ENCODE data around the gene SMYD5.
A peak's percentile ranks its signal among the peaks of the same experiment; 100 is the strongest.
"Not testable (repeated sequence)": the region's sequence is repeated elsewhere in the genome, so short reads cannot be mapped to it uniquely, and the experiment has no call there.

SMYD5 gene

DNA sequence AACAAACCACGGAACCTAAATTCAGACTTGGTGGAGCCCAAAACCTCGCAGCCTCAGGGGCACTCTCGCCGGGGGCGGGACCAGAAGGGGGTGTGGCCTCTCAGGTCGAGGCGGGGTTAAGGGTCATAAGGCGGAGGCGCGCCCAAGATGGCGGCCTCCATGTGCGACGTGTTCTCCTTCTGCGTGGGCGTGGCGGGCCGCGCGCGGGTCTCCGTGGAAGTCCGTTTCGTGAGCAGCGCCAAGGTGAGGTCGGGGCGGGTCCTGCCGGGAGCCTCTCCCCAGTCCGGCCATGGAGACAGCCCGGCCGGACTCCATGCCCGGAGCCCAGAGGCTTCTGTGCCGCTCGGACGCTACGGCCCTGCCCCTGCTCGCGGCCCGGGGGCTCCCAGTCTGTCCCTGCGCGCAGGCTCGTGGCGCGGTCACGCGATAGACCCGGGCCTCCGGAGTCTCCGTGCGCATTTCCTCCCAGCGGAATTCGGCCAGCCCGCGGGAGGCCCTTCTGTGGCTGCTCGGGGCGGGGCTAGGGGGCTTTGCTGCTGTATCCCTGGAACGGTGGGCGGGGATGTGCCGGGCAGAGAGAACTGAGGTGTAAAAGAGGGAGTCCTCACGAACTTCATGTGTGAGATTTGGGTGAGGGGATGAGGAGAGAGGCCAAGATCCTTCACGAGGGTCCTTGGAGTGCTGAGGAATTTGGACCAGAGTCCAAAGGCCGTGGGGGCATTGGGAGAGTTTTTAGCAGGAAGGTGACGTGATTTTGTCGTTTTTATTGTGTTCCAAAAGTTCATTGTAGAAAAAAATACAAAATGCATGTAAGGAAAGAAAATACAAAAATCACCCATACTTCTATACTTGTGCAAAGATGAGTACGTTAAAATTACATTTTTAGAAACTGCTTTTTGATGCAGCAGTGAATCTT, at the start of gene SMYD5:
TSS of gene SMYD5 (plus strand) at position 126 of the 916 bp plus-strand sequence. CDS start at position 148, 22 bp downstream.
- DNase-seq, result peak; percentile 88

GRCh38 chr2:73165978-73166377, 48.1 kb upstream of the SMYD5 start:
- DNase-seq, result not testable (repeated sequence)

DNA sequence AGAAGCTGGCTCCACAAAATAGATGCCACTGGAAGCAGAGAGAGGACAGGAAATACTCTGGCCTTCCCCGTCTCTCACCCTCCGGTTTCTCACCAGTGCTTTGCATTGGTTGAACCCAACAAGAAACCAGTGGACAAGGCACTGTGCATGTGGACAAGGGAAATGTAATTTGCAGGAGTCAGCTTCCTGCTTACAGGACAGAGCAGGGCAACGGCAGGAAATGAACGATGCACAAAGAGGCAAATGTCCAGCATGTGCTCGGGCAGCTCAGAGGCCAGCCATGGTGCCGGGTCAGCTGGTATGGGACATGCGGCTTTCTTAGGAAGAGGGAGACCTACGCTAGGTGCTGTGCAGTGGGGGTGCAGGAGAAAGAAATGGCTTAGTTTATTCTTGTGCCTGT, 47.2 kb upstream of the SMYD5 start:
- not testable (repeated sequence) for DNase-seq

- not testable (repeated sequence) for DNase-seq
Observed at GRCh38 chr2:73168348-73168747, 45.7 kb upstream of the SMYD5 start.

DNA sequence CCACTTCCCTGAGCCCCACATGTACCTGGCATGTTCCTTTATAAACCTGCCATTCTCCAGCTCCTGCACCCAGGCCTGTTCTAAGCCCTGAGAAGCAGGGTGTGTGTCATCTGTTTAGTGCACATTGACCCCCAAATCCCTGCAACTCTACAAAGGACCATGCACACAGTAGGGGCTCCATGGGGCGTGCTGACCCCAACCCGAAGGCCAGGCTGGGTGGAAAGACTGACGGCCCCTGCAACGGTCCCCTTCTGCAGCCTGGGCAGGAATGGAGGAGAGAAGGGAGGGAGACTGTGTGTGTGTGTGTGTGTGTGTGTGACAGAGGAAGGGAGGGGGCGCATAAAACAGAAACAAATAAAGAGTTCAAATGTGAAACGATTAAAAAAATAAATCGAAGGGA, 43.7 kb upstream of the SMYD5 start:
- DNase-seq, result not testable (repeated sequence)

GRCh38 chr2:73172963-73173362, 41.1 kb upstream of the SMYD5 start:
- no peak for DNase-seq

GRCh38 chr2:73173781-73174180, 40.3 kb upstream of the SMYD5 start:
- DNase-seq, result no peak

GRCh38 chr2:73174244-73174643, 39.8 kb upstream of the SMYD5 start:
- no peak for DNase-seq

- DNase-seq, result no peak
Observed at GRCh38 chr2:73174941-73175662, 38.9 kb upstream of the SMYD5 start.

- peak; percentile 59 for DNase-seq
Observed at GRCh38 chr2:73175663-73176204, 38.3 kb upstream of the SMYD5 start.

- DNase-seq, result peak; percentile 47
Observed at GRCh38 chr2:73176205-73176880, 37.7 kb upstream of the SMYD5 start.

- DNase-seq, result peak; percentile 91
Observed at GRCh38 chr2:73176881-73177644, 37.0 kb upstream of the SMYD5 start.

DNA sequence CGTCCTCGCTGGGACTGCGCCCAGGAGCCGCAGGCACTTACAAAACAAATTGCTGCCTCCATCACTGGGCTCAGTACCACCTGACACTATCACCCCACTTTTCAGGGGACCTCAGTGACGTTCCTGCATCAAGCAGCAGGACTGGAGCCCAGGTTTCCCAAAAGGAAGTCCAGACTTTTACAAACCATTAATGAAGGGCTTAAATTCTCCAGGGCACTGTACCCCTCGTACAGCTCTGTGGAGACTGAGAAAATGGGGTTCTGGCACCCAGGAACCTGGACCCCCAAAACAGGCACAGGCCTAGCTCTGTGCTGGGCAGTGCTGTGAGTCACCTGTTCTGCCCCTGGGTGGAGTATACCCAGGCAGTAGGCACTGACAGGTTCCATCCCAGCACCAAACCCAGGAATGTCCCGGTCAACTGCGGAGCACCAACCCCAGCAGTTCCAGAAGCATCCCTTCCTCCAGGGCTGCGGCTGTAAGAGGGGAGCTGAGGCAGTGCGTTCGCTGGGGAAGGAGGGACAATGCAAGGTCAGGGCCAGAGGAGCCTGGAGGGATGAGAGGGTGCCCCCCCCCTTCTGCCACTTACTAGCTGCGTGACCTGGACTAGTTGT, 36.3 kb upstream of the SMYD5 start:
- no peak for DNase-seq

DNA sequence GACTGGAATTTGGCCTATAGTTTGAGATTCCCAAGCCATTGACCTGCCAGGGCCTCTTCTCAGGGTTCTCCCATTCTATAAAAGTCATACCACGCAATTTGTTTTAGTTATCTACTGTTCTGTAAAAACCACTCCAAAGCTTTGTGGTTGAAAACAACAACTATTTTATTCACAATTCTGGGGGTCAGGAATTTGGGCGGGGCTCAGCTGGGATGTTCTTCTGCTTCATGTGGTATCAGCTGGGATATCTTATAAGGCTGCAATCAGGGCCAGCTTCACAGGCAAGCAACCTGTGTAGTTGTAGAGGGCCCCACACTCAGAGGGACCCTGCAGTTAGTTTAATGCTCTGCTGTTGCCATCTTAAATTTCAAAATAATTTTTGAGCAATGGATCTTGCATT, 28.1 kb upstream of the SMYD5 start:
- DNase-seq, result no peak

- DNase-seq, result no peak
Observed at GRCh38 chr2:73187549-73187948, 26.5 kb upstream of the SMYD5 start.

DNA sequence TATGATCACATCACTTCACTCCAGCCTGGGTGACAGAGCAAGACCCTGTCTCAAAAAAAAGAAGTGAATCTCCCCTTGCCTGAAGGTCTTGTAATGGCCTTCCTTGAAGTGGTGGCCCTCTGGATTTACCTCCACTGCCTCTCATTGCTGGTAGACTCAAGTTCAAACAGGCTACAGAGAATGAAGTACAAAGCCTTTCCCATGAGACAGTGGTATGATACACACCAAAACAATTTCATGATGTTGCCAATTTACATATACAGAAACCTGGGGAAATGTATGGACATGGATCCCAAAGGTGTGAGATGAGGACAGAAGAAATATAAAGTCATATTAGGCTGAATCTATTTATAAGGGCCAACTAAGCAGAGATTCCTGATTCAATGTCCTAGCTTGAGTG, 16.5 kb upstream of the SMYD5 start:
- DNase-seq, result no peak

GRCh38 chr2:73200281-73200680, 13.8 kb upstream of the SMYD5 start:
- DNase-seq, result not testable (repeated sequence)

DNA sequence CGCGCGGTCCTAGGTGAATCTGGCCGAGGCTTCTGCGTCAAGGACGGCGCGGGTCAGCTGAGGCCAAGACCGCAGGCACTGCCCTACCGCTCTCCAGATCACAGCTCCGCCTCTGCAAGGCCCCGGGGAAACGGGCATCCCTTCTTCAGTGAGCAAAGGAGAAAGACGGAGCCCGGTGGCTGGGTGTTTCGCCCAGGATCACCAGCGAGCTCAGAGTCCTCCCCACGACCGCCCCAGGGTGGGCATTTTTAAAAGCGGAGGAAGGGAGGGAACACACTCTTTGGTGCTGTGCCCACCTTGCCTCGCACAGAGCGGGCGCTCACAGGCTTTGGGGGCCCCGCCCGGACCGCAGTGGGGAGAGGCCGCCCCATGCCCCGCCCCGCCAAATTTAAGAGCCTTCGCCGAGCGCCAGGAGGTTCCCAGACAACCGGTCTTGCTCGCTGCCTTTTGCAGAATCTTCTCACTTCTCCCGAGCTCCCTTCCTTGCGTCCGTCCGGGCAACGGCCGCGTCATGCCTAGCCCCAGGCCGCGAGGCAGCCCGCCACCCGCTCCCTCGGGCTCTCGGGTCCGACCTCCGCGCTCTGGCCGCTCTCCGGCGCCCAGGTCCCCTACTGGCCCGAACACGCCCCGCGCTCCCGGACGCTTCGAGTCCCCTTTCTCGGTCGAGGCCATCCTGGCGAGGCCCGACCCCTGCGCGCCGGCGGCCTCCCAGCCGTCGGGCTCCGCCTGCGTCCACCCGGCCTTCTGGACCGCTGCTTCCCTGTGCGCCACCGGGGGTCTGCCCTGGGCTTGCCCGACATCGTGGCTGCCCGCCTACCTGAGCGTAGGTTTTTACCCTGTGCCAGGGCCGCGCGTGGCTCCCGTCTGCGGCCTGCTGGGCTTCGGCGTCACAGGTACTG, 11.6 kb upstream of the SMYD5 start, which contains the start of gene NOTO:
TSS of gene NOTO (plus strand) at position 419 of the 899 bp plus-strand sequence. CDS start at position 512, 93 bp downstream.
- no peak for DNase-seq

GRCh38 chr2:73203055-73203681, 10.9 kb upstream of the SMYD5 start:
- no peak for DNase-seq

DNA sequence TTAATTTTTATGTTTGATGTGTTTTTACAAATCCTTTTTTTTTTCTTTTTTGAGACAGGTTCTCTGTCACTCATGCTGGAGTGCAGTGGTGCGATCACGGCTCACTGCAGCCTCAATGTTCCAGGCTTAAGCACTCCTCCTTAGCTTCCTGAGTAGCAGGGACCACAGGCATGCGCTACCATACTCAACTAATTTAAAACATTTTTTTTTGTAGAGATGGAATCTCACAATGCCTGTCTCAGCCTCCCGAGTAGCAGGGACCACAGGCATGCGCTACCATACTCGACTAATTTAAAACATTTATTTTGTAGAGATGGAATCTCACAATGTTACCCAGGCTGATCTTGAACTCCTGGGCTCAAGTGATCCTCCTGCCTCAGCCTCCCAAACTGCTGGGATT, 8.4 kb upstream of the SMYD5 start:
- DNase-seq, result no peak
